ENCODE measurements around the gene SYNPR. TPM values are rescaled to one million over a fixed set of nuclear protein-coding genes. Genes with fewer than 3 reads are reported as not detected.

Gene SYNPR
- total and polyA plus RNA-seq, 8 donors, result 0.13 to 0.42 (median 0.20) TPM; not detected in 4

- Histone ChIP-seq H3K4me3 (no peak overlapping the region), H3K4me1 (no peaks in the 10 kb centered on the region), H3K27me3 (no peaks in the 10 kb centered on the region), H3K36me3 (no peaks in the 10 kb centered on the region), H3K9me3 (no peaks in the 10 kb centered on the region), H3K27ac (no peak overlapping the region)
- ATAC-seq (no peak), DNase-seq (no peak)
- TF ChIP-seq CTCF (IDR thresholded peaks at IDR 0.05), result no peak
- intact Hi-C loops (cut with DNase I), result no loop called here
Measured at GRCh38 chr3:63557912-63558311, 279.8 kb downstream of the SYNPR start.

GRCh38 chr3:63559884-63560283 is 281.8 kb downstream of the SYNPR start:
- DNase-seq (no peak), ATAC-seq (no peak)
- no peak overlapping the region for H3K27ac ChIP-seq
- H3K9me3 ChIP-seq, result no peaks in the 10 kb centered on the region
- H3K4me3 ChIP-seq, result no peak overlapping the region
- no peak for TF ChIP-seq CTCF (IDR thresholded peaks at IDR 0.05)
- intact Hi-C loops (cut with DNase I), result no loop called here
- H3K27me3 ChIP-seq, result no peaks in the 10 kb centered on the region
- H3K36me3 ChIP-seq, result no peaks in the 10 kb centered on the region
- no peaks in the 10 kb centered on the region for H3K4me1 ChIP-seq

GRCh38 chr3:63561879-63562278 is 283.8 kb downstream of the SYNPR start:
- H3K4me1 ChIP-seq, result no peaks in the 10 kb centered on the region
- no peak overlapping the region for H3K4me3 ChIP-seq
- TF ChIP-seq CTCF (IDR thresholded peaks at IDR 0.05), result no peak
- DNase-seq (no peak), ATAC-seq (no peak)
- intact Hi-C loops (cut with DNase I), result no loop called here
- H3K27ac ChIP-seq, result no peak overlapping the region
- no peaks in the 10 kb centered on the region for H3K9me3 ChIP-seq
- H3K27me3 ChIP-seq, result no peaks in the 10 kb centered on the region
- H3K36me3 ChIP-seq, result no peaks in the 10 kb centered on the region

GRCh38 chr3:63562323-63562722 is 284.2 kb downstream of the SYNPR start:
- Histone ChIP-seq H3K9me3 (no peaks in the 10 kb centered on the region), H3K36me3 (no peaks in the 10 kb centered on the region), H3K27ac (no peak overlapping the region), H3K27me3 (no peaks in the 10 kb centered on the region), H3K4me1 (no peaks in the 10 kb centered on the region), H3K4me3 (no peak overlapping the region)
- intact Hi-C loops (cut with DNase I), result no loop called here
- ATAC-seq (no peak), DNase-seq (no peak)
- no peak for TF ChIP-seq CTCF (IDR thresholded peaks at IDR 0.05)

- H3K4me3 ChIP-seq, result no peak overlapping the region
- H3K9me3 ChIP-seq, result no peaks in the 10 kb centered on the region
- ATAC-seq (no peak), DNase-seq (no peak)
- no peaks in the 10 kb centered on the region for H3K36me3 ChIP-seq
- H3K27ac ChIP-seq, result no peak overlapping the region
- no peaks in the 10 kb centered on the region for H3K27me3 ChIP-seq
- no peak for TF ChIP-seq CTCF (IDR thresholded peaks at IDR 0.05)
- intact Hi-C loops (cut with DNase I), result no loop called here
- no peaks in the 10 kb centered on the region for H3K4me1 ChIP-seq
Measured at GRCh38 chr3:63563572-63563971, 285.5 kb downstream of the SYNPR start.

Data from left lung (tissue), 10 donors.